SIG-M5 treated with dmso at 0.1 percent for 504 hours (cell line): Measurements from ENCODE around the gene THSD4.

Source experiments
- DNase-seq: peaks from one replicate; lab custom pipeline; 2025; ENCODE audit not compliant: unreplicated experiment; lab: John Stamatoyannopoulos, UW

THSD4 gene

GRCh38 chr15:71511796-71512681 is 396.8 kb downstream of the THSD4 start:
- no peak for DNase-seq

GRCh38 chr15:71512682-71513006 is 397.4 kb downstream of the THSD4 start:
- DNase-seq = no peak

- DNase-seq = no peak
These were observed 400.3 kb downstream of the THSD4 start for GRCh38 chr15:71515375-71516186.

- no peak for DNase-seq
These were observed 402.5 kb downstream of the THSD4 start for GRCh38 chr15:71517751-71518150.

- no peak for DNase-seq
These were observed 403.4 kb downstream of the THSD4 start for GRCh38 chr15:71518661-71519060.

- no peak for DNase-seq
These were observed 411.0 kb downstream of the THSD4 start for GRCh38 chr15:71526060-71526820.

GRCh38 chr15:71529361-71529760 is 414.1 kb downstream of the THSD4 start:
- no peak for DNase-seq

- no peak for DNase-seq
These were observed 414.8 kb downstream of the THSD4 start for GRCh38 chr15:71530116-71530515.

- peak; percentile 5 for DNase-seq
These were observed 417.7 kb downstream of the THSD4 start for GRCh38 chr15:71532994-71533393.

GRCh38 chr15:71538181-71538580 is 422.9 kb downstream of the THSD4 start:
- DNase-seq = no peak

GRCh38 chr15:71541746-71542145 is 426.5 kb downstream of the THSD4 start:
- DNase-seq = no peak

- no peak for DNase-seq
These were observed 427.6 kb downstream of the THSD4 start for GRCh38 chr15:71542836-71543235.

GRCh38 chr15:71543413-71543812 is 428.1 kb downstream of the THSD4 start:
- no peak for DNase-seq

GRCh38 chr15:71545223-71545760 is 430.0 kb downstream of the THSD4 start:
- no peak for DNase-seq

- no peak for DNase-seq
These were observed 430.7 kb downstream of the THSD4 start for GRCh38 chr15:71545923-71546322.

- DNase-seq = no peak
These were observed 431.7 kb downstream of the THSD4 start for GRCh38 chr15:71547011-71547410.

GRCh38 chr15:71548401-71548807 is 433.1 kb downstream of the THSD4 start:
- no peak for DNase-seq

- no peak for DNase-seq
These were observed 433.8 kb downstream of the THSD4 start for GRCh38 chr15:71549091-71549490.

GRCh38 chr15:71549697-71550096 is 434.4 kb downstream of the THSD4 start:
- no peak for DNase-seq

GRCh38 chr15:71551566-71551965 is 436.3 kb downstream of the THSD4 start:
- no peak for DNase-seq

- DNase-seq = no peak
These were observed 443.8 kb downstream of the THSD4 start for GRCh38 chr15:71559098-71559497.
